SK-N-SH (cell line): Measurements from ENCODE around the gene AFAP1L2.

Experiments
- CTCF ChIP-seq: fragments of 200-600 bp; sonication (generic); IDR thresholded peaks from 2 replicates; pipeline ENCODE4 v1.6.1; 2017; ENCODE audit warnings: antibody characterized with exemption, mild to moderate bottlenecking, moderate library complexity
- FOSL2 ChIP-seq: IDR thresholded peaks from 2 replicates; pipeline ENCODE4 v1.4.0; 2012; ENCODE audit warnings: low read depth, mild to moderate bottlenecking, moderate library complexity, borderline replicate concordance
- FOXM1 ChIP-seq: IDR thresholded peaks from 2 replicates; pipeline ENCODE4 v1.4.0; 2012; ENCODE audit warnings: low read depth, mild to moderate bottlenecking
- POLR2AphosphoS5 ChIP-seq: IDR thresholded peaks from 2 replicates; pipeline ENCODE4 v1.6.1; 2012; ENCODE audit warnings: low read depth, low read length
- RCOR1 ChIP-seq: fragments of 150-350 bp; IDR thresholded peaks from 2 replicates; pipeline ENCODE4 v1.6.1; 2017; ENCODE audit warnings: antibody characterized with exemption, low read length
- TAF1 ChIP-seq: IDR thresholded peaks from 2 replicates; pipeline ENCODE4 v1.6.1; 2012; ENCODE audit warnings: low read depth, mild to moderate bottlenecking, low read length, moderate library complexity, borderline replicate concordance

GRCh38 chr10:114291076-114291475, 113.2 kb downstream of the AFAP1L2 start:
- TF ChIP-seq CTCF: no peak
- TF ChIP-seq FOSL2: no peak
- TF ChIP-seq POLR2AphosphoS5: no peak
- no peak for TF ChIP-seq FOXM1
- no peak for TF ChIP-seq TAF1
- no peak for TF ChIP-seq RCOR1
